ENCODE data around the gene ITGA3.

The ITGA3 gene

DNA sequence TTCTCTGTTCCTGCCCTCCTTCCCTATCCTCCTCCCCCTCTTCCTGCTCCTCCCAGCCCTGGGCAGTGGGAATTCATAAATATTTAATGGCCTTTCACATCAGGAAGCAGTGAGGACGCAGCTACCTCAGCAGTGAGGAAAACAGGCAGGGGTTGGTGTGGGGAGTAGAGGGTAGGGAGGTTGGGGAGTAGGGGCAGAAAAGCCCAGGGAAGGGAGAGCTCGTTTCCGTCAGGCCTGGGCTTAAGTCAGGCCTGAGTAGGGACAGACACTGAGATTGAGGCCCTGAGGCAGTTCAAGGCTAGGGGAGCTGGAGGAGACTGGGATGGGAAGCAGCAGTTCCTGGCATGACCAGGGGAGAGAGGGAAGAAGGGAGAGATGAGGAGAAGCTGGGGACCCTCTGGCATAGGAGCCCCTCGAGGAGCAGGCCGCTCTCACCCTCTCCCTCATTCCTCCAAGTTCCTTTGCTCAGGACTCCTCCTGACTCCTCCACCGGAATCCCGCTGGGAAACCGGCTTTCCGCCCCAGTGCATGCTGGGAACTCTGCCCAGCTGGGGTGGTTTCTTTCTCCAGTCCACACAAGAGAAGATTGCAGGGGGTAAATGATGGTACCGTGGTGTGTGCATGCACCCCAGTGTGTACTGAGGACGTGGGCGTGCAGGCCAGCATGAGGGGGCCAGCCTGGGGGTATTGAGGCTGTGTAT is 67.9 kb downstream of the ITGA3 start:
- no peak overlapping the region for H3K4me3 ChIP-seq (ENCODE audit: low read depth, low read length)

DNA sequence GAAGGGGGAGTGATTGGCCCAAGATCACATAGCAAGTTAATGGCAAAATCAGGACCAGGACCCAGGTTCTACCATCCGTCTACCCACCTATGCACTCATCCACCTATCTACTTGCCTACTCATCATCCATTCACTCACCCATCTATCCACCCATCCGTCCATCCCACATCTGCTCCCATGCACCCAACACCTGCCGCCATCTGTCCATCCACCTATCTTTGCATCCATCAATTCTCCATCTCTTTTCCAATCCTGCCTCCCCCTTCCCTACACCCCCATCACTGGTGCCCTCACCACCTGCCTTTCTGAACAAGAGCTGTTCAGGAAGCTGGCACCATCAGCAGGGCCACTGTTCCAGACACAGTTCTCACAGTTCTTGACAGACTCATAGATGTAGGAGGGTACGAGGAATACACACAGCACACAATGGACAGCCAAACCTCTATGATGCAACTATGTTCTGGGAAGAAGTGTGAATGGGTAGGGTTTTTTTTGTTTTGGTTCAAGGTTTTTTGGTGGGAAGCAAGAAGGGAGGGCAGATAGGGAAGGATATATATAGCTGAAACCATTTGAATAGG is 69.6 kb downstream of the ITGA3 start:
- H3K4me3 ChIP-seq (ENCODE audit: low read depth, low read length) = no peak overlapping the region

DNA sequence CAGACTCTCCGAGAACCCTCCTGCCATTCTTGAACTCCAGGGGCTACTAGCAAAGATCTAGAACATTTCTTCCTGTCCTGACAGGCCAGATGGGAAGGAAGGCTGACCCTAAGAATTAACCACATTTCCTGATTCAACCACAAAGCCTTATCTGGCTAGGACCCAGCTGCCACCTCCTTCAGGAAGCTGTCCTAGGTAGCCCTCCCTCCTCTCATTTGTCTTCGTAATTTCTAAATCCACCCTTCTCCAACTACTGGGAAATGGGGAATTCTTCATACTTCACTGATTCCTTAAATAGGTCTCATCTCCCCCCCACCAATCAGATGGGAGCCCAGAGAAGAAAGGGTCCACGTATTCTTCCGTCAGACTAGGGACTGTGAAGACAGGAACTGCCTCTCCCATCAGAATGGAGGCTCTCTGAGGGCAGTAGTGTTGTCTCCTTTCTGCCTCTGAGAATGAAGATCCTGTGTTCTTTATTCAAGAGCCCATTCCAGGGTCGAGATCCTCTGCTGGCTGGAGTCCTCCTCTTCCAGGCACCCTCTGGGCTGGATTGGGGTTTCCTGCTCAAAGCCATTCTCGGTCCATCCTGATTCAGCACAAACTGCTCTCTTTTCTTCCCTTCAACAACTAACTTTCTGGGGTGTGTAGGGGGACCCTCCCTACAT is 71.9 kb downstream of the ITGA3 start:
- no peak overlapping the region for H3K4me3 ChIP-seq (ENCODE audit: low read depth, low read length)

DNA sequence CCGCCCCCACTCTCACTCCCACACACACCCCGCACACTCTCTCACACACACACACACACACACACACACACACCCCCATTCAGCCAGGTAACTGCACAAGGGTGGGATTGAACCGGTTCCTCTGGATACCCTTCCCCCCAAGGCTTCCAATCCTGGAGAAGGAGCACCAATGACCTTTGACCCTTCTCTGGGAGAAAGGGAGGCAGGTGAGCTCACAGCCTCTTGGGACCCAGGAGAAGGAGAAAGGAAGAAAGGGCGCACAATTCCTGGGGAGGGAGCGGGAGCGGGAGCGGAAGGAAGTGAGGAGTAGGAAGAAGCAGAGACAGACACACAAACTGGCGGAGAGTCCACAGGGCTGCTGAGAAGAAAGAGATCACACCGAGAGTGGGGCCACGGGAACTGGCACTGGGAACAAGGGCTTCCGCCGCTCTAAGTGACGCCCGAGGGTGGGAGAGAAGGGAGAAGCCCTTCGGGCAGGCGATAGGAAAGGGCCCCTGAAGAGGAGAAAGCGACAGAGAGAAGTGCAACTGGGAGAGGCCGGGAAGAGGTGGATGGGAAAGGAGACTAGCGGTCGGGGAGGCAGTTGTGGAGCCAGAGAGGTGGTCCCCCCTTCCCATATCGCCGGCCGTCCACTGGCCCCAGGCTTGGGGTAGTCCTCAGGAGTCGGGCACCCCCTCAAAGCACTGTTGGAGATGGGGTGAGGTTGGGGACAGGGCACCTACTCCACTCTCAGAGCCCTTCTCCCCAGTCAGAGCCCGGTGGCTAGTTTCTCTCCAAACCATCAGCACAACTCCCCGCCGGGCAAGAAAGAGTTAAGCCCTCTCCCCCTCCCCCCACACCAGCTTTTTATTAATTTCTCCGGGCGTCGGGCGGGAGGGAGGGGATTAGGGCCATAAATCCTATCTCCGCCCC is 72.8 kb downstream of the ITGA3 start:
- peak overlapping the region; percentile 52 for H3K4me3 ChIP-seq (ENCODE audit: low read depth, low read length)

DNA sequence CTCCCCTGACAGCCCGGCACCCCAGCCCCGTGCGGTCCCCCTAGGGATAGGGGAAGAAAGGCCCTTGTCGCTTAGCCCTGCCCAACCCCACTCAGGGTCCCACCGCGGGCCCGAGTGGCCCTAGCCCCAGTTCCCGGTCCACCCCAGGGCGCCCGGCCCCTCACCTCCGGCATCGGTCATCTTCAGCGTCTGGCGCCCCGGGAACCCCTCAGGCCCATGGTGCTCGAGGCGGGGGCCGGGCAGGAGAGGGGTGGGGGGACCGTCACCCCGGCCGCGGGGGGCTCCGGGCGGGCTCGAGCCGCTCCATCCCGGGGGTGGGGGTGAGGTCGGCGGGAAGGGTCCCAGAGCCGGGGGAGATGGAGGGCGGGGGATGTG is 73.4 kb downstream of the ITGA3 start:
- peak overlapping the region; percentile 51 for H3K4me3 ChIP-seq (ENCODE audit: low read depth, low read length)

DNA sequence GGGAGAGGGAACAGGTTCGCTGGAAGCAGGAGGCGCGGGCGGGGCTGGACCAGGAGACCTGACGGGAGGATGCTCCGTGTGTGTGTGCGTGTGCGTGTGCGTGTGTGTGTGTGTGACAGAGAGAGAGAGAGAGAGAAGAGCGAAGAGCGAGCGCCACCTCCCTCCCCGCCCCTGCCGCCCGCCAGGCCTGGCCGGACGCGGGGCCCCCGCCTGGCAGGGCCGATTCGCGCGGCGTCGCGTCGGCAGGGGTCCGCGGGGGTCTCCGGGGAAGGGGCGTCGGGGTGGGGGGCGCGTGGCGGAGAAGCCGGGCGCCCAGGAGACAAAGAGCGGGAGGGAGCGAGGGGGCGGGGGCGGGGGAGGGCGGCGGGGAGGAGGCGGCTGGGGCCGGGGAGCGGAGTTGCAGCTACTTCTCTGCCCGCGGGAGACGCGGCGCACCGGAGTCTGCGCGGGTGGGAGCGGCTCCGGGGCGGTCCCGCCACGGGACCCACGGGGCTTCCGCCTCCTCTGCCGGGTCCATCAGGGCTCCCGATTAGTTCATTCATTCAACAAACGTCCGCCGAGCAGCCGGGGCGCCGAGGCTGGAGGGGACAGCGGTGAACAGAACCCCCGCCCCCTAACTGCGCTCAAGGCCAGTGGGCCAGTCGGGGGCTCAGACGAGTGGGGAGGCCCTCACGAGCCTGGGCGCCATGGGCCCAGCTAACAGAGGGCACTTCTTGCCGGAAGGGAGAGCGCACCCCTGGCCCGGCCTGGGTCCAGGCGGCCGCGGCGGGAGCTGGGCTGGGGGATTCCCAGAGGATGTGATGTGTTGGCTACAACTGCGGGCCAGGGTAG is 74.0 kb downstream of the ITGA3 start, which contains the start of gene SAMD14:
Gene SAMD14 (minus strand): TSS at position 433 of the 831 bp plus-strand sequence. CDS start 5,201 bp downstream, outside the sequence.
- peak within 1 kb of the TSS; percentile 65 for H3K4me3 ChIP-seq (ENCODE audit: low read depth, low read length)

DNA sequence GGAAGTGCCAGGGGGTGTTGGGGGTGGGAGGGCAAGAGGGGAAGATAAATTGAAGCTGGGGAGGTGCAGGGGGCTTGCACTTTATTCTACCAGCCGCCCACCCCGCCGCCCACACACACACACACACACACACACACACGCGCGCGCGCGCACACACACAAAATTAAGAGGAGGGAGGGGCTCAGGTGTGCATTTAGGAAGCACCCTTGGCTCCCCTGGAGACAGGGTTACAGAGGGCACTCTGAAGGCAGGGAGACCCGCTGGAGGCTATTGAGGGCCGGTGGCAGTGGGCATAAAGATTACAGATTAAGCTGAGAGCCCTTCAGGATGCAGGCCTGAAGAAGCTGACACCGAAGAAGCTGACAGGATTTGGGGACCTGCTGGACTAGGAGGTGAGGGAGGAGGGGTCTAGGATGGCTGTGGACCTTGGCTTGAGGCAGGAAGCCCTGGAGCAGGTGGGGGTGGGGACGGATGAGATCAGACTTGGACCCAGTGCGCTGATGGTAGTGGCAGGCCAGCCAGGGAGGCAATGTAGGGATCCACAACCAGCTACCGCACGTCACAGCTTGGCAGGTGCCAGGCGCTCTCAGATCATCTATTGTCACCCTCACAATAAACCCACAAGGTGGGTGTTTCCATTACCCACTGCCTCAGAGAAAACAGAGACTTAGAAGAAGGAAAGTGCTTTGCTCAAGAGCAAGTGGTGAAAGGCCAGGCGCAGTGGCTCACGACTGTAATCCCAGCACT is 74.8 kb downstream of the ITGA3 start:
- peak overlapping the region; percentile 24 for H3K4me3 ChIP-seq (ENCODE audit: low read depth, low read length)

DNA sequence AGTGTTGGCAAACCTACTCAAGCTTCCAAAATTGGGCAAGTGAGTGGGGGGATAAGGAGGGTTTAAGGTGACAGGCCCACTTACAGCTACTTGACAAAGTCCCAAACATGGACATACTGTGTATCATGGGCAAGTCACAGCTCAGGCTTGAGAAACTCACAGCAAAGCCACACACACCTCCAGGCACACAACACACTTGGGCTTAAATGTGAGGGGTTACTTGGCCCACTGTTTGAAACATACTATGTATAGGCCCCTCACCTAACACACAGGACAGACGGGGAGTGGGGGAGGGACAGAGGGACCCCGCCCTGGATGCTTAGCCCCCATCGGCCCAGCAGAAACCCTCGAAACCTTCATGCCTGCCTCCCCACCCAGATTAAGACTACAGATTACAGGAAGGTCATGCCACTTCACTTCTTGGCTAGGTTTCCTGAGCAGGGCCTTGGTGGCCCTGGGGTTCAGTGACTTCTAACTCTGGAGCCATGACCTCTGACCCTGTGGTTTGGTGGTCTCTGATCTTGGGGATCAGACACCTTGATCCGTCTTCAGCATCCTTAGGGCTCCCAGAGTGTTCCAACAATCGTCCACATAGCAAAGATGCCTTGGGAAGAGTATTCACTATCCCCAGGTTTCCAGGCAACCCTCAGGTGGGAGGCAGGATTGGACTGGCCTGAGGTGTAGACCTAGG is 76.3 kb downstream of the ITGA3 start:
- no peak overlapping the region for H3K4me3 ChIP-seq (ENCODE audit: low read depth, low read length)

DNA sequence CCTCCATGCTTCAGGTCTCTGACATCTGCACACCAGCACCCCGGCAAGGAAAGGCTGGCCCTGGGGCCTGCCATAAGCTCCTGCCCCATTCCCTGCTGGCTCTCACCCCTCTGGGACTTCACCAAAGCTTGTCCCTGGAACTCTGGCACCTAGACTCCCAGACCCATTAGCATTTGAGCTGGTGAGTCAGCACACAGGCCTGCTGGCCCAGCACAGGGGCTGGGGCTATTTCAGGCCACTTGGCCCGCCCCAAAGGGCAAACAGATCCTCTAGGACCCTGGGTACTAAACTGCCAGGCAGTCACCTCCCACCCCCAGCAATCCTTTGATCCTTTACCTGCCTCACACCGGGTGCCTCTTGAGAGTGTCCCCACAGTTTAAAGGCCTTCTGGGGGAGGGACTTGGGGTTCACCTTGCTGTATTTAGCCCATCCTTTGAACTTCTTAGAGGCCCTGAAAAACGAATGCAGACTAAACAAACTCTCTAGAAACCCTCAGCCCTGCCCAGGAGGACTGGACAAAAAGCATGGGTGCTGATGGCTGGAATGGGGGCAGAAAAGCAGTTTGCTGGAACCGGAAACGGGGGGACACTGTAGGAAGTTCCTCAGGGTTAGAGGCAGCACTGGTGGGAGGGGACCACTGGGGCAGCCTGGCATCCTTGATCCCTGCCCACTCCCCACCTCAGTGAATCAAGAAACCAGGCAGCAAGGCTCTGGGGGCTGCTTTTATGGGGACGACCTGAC is 77.3 kb downstream of the ITGA3 start:
- no peak overlapping the region for H3K4me3 ChIP-seq (ENCODE audit: low read depth, low read length)

DNA sequence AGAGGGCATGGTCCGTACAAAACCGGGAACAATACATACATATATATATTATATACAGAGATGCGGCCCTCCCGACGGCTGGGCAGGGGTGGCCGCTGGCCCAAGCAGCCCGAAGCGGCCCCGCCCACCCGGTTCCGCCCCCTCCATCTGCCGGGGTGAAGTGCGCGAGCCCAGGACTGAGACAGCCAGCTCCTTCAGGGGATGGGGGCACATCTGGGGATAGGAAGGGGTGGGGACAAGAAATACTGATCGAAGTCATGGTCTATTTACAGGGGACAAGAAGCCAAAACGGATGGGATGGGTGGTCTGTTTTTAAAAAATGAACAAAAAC is 77.8 kb downstream of the ITGA3 start:
- H3K4me3 ChIP-seq (ENCODE audit: low read depth, low read length) = no peak overlapping the region

DNA sequence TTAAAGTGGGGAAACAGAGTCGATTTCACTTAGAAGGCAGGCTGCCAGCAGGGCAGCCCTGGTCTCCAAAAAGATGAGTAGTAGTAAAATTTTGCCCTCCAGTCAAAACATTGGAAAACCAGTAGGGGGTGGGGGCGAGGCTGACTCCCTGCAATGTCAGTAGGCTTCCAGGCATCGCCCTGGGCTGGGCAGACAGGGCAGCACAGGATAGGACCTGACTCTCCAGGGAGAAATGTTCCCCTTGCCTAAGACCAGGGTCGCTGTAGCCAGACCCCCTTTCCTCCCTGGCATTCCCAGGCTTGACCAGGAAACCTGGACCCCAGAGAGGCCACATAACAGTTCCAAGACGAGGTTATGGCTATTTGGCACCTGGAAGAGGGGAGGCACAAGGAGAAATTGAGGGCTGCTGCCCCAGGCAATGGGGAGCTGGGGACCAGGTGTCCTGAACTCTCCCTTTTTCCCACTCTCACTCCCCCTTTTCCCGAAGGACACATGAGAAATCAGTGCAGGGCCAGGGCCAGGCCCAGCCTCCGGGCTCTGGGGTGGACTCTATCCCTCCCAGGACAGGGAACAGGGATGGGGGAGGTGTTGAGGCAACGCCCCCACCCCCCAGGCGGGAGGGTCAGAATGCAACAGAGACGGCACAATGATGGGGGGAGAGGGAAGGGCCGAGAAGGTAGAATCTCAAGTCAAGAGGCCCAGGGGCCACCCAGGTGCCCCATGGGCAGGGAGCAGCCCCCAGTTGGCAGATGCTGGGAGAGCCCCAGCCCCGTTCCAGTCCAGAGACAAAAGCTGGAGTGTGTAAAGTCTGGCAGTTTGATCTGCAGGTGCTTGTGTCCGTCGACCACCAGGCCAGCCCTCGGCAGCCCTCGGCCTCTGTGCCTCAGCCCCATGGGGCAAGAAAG is 78.5 kb downstream of the ITGA3 start:
- no peak overlapping the region for H3K4me3 ChIP-seq (ENCODE audit: low read depth, low read length)

DNA sequence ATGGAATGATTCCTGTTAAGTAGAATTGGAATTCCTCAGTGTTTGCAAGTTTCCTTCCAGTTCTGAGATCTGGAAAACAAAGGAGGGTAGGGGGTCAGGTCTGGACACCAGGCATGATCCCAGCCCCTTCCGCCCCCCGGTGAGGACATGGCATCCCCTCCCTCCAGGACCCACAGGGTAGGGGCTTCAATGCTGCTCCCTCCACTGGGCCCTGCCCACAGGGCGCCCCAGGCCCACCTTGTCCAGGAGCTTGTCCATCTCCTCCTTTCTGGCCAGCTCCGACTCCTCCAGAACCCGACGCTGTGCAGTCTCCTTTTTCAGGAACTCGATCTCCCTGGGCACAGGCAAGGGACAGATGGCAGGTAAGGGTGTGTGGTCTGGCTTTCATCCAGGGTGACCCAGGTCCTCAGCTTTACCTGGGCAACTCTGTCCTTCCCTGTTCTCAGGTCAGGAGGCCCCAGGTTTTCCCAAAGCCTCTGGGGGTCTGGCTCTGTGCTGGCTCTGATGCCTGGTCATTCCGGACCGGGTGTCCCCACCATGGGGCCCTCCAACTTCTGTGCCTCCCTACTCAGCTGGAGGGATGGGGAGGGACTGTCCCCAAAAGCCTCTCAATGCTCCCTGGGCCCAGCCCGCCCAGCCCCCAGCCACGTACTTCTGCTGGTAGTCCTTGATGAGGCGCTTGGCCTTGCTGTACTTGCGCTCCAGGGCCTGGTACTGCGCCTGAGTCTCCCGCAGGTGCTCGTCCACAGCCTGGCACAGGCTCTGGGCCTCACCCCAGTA is 79.6 kb downstream of the ITGA3 start:
- no peak overlapping the region for H3K4me3 ChIP-seq (ENCODE audit: low read depth, low read length)

DNA sequence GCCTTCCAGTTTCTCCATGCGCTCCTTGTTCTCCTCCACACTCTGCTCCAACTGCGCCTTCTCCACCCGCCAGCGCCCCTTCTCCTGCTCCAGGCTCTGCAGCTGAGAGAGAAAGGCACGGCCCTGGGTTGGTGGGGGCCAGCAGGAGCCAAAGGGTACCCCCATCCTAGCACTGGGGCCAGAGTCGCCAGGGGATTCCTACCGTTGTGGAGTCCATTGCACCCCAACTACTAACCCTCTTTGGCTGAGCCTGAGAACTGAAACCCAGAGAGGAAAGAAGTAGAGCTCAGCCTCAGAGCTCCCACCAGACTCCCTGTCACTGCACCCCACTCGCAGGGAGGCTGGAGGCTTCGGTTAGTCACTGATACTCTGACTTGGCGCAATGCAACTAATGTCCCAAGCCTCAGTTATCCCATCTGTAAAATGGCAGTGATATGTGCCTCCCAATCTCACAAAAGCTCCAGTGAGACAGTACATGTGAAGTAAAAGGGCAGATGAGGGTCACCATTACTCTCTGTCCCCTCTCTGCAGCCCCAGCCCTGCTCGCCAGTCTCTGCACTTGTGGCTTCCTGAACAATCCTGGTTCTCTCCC is 80.3 kb downstream of the ITGA3 start:
- H3K4me3 ChIP-seq (ENCODE audit: low read depth, low read length) = no peak overlapping the region

DNA sequence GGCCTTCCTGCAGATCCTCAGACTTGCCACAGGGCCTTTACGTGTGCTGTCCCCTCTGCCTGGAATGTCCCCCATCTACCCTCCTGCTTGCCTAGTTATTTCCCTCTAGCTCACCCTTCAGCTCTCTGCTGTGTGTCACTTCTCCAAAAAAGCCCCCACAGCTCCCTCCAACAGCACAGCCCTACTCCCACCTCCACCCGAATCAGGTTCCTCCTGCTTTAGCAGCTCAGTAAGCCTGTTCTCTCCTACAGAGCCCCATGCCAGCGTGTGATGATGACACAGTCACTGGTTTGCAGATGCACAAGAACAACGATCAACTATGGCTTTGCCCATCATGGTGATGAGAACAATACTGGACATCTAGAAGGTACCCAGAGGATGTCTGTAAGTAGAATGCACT is 81.1 kb downstream of the ITGA3 start:
- no peak overlapping the region for H3K4me3 ChIP-seq (ENCODE audit: low read depth, low read length)

DNA sequence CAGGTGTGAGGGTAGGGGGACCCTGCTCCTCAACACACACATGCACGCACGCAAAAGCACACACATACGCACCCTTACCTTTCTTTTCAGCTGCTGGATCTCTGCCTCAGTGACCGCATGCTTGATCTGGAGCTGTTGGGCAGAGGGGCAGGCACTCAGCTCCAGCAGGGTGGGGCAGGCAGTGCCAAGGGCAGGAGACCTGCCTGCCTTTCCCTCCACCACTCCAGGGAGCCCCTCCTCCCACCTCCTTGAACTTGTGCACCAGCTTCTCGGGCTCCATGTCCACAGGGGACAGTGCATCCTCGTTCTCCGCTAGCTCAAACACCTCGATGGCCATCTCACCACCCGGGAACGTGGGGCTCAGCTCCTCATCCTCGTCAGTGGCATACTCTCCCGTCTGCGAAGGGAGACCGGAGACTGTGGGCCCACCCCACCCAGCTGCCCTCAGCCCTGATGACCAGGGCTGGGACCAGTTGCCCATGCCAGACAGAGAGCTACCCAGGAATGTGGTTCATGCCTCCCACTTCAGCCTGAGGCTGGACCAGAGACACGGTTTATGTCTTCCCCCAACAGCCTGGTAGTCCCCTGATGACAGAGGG is 83.4 kb downstream of the ITGA3 start:
- no peak overlapping the region for H3K4me3 ChIP-seq (ENCODE audit: low read depth, low read length)

Measured in iPS-11a (cell line).